Upper lobe of left lung (tissue), 4 donors: ENCODE data around the gene RSF1.

Experiments used
- CTCF ChIP-seq, 6 experiments: fragments of 450-650 bp in 4 of 6; fragments of 200-600 bp in 2 of 6; sonication (generic) in 2 of 6; IDR thresholded peaks; one replicate each; pipeline ENCODE4 v1.5.1; 2016 to 2019; ENCODE audit warnings: antibody characterized with exemption in 6 of 6
- EP300 ChIP-seq, 4 donors: sonication (generic); formaldehyde crosslinking; IDR thresholded peaks; one replicate each; pipeline ENCODE4 v1.5.1; 2017; ENCODE audit warnings: antibody characterized with exemption in 4 of 4, control low read depth in 2 of 4
- POLR2AphosphoS5 ChIP-seq, 2 donors: sonication (generic); formaldehyde crosslinking; IDR thresholded peaks; one replicate each; pipeline ENCODE4 v1.5.1; 2017; ENCODE audit warnings: antibody characterized with exemption in 2 of 2

GRCh38 chr11:77801477-77801876, 19.0 kb downstream of the RSF1 start:
- no peak for TF ChIP-seq EP300 (IDR thresholded peaks at IDR 0.05)
- no peak for TF ChIP-seq CTCF (IDR thresholded peaks at IDR 0.05)
- TF ChIP-seq POLR2AphosphoS5 (IDR thresholded peaks at IDR 0.05) = no peak
